Suprapubic skin (tissue), 4 donors: ENCODE data around the gene CSTF3. TPM values are rescaled to one million over a fixed set of nuclear protein-coding genes. Genes with fewer than 3 reads are reported as not detected.

Experiments used
- DNase-seq, 2 donors: peaks; one replicate each; pipeline ENCODE4 v3.0.0-alpha.2; 2019; ENCODE audit warnings: low spot score in 2 of 2
- H3K27ac ChIP-seq: fragments of 200-600 bp; sonication (generic); one replicate; pipeline ENCODE4 v1.5.1; 2019
- H3K27me3 ChIP-seq: fragments of 200-600 bp; sonication (generic); one replicate; pipeline ENCODE4 v1.5.1; 2019
- H3K36me3 ChIP-seq: fragments of 200-600 bp; sonication (generic); one replicate; pipeline ENCODE4 v1.5.1; 2019
- H3K4me1 ChIP-seq: fragments of 200-600 bp; sonication (generic); one replicate; pipeline ENCODE4 v1.5.1; 2019
- H3K4me3 ChIP-seq: fragments of 200-600 bp; sonication (generic); one replicate; pipeline ENCODE4 v1.5.1; 2019; ENCODE audit warnings: mild to moderate bottlenecking
- H3K9me3 ChIP-seq: fragments of 200-600 bp; sonication (generic); one replicate; pipeline ENCODE4 v1.5.1; 2019
- EP300 ChIP-seq: sonication (generic); formaldehyde crosslinking; IDR thresholded peaks from one replicate; pipeline ENCODE4 v1.6.1; 2017; ENCODE audit warnings: antibody characterized with exemption
- POLR2A ChIP-seq, 2 donors: fragments of 450-650 bp; IDR thresholded peaks; one replicate each; pipeline ENCODE4 v1.6.1; 2017; ENCODE audit warnings: antibody characterized with exemption in 2 of 2, mild to moderate bottlenecking in 2 of 2, moderate library complexity in 2 of 2
- POLR2AphosphoS5 ChIP-seq, 3 donors: sonication (generic); formaldehyde crosslinking; IDR thresholded peaks; one replicate each; pipeline ENCODE4 v1.6.1; 2017; ENCODE audit warnings: antibody characterized with exemption in 3 of 3
- WGBS: methylation state at CpG from one replicate; pipeline ENCODE4 v1.1.5; 2018; 5-methylcytosine and 5-hydroxymethylcytosine counted together
- total RNA-seq, 4 donors: library from RNA; depleted of rRNA; stranded (reverse); fragments of >200 nt; gene quantifications; one replicate each; pipeline ENCODE4 v1.1.0, GENCODE V29; 2016
- TF ChIP-seq, protein P1 (sequence below), 2 donors: fragments of 200-600 bp in 1 of 2; fragments of 450-650 bp in 1 of 2; sonication (generic) in 1 of 2; IDR thresholded peaks; one replicate each; pipeline ENCODE4 v1.5.1; 2016 to 2019; ENCODE audit warnings: antibody characterized with exemption in 2 of 2, mild to moderate bottlenecking in 1 of 2, moderate library complexity in 1 of 2

The CSTF3 gene
- total RNA-seq, 4 donors from 2014 or later = 10.8 to 23.3 (median 12.4) TPM

- DNase-seq = no peak
- Histone ChIP-seq H3K27me3 (no peaks in the 10 kb centered on the region), H3K4me3 (no peak overlapping the region), H3K27ac (no peak overlapping the region), H3K4me1 (no peaks in the 10 kb centered on the region), H3K9me3 (no peaks in the 10 kb centered on the region), H3K36me3 (no peaks in the 10 kb centered on the region)
- TF ChIP-seq POLR2AphosphoS5 (IDR thresholded peaks at IDR 0.05) (no peak), POLR2A (IDR thresholded peaks at IDR 0.05) (no peak), EP300 (no peak)
- TF ChIP-seq, protein P1, sequence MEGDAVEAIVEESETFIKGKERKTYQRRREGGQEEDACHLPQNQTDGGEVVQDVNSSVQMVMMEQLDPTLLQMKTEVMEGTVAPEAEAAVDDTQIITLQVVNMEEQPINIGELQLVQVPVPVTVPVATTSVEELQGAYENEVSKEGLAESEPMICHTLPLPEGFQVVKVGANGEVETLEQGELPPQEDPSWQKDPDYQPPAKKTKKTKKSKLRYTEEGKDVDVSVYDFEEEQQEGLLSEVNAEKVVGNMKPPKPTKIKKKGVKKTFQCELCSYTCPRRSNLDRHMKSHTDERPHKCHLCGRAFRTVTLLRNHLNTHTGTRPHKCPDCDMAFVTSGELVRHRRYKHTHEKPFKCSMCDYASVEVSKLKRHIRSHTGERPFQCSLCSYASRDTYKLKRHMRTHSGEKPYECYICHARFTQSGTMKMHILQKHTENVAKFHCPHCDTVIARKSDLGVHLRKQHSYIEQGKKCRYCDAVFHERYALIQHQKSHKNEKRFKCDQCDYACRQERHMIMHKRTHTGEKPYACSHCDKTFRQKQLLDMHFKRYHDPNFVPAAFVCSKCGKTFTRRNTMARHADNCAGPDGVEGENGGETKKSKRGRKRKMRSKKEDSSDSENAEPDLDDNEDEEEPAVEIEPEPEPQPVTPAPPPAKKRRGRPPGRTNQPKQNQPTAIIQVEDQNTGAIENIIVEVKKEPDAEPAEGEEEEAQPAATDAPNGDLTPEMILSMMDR (IDR thresholded peaks at IDR 0.05) = no peak
- WGBS = 83% methylated on average over 2 of the region's 2 CpGs
Measured at GRCh38 chr11:33172996-33173395, 11.7 kb upstream of the CSTF3 start.

DNA sequence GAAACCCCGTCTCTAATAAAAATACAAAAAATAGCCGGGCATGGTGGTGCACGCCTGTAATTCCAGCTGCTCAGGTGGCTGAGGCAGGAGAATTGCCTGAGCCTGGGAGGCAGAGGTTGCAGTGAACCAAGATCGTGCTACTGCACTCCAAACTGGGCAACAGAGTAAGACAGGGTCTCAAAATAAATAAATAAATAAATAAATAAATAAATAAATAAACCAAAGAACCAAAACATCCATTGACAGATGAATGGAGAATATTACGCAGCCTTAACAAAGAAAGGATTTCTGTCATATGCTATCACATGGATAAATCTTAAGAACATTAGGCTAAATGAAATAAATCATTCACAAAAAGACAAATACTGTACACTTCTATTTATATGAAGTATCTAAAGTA lies 11.1 kb upstream of the CSTF3 start:
- Histone ChIP-seq H3K4me3 (no peak overlapping the region), H3K9me3 (no peaks in the 10 kb centered on the region), H3K27me3 (no peaks in the 10 kb centered on the region), H3K27ac (no peak overlapping the region), H3K36me3 (no peaks in the 10 kb centered on the region), H3K4me1 (no peaks in the 10 kb centered on the region)
- TF ChIP-seq, protein P1 (IDR thresholded peaks at IDR 0.05) = no peak
- TF ChIP-seq POLR2A (IDR thresholded peaks at IDR 0.05) (no peak), POLR2AphosphoS5 (IDR thresholded peaks at IDR 0.05) (no peak), EP300 (no peak)
- DNase-seq = no peak
- WGBS = 93% methylated on average over 5 of the region's 5 CpGs

DNA sequence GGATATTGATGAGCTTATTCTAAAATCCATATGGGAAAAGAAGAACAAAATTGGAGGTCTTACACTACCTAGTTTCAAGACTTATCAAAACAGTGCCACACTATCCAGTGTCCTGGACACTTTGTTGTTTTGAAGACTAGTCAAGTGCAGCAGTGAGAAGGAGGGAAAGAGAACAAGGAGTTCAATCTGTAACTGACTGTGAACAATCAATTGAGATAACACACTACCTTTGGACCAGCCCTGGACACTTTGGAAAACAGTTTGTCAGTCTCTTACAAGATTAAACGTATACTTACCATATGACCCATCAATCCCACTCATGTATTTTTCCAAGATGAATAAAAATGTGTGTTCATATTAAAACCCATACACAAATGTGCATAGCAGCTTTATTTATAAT lies 10.0 kb upstream of the CSTF3 start:
- no peaks in the 10 kb centered on the region for H3K27me3 ChIP-seq
- H3K9me3 ChIP-seq = no peaks in the 10 kb centered on the region
- H3K4me3 ChIP-seq = no peak overlapping the region
- DNase-seq = no peak
- H3K27ac ChIP-seq = no peak overlapping the region
- H3K4me1 ChIP-seq = no peaks in the 10 kb centered on the region
- TF ChIP-seq POLR2AphosphoS5 (IDR thresholded peaks at IDR 0.05) = no peak
- TF ChIP-seq, protein P1 (IDR thresholded peaks at IDR 0.05) = no peak
- TF ChIP-seq POLR2A (IDR thresholded peaks at IDR 0.05) = no peak
- no peak for TF ChIP-seq EP300
- 93% methylated on average over 1 of the region's 1 CpG for WGBS
- no peaks in the 10 kb centered on the region for H3K36me3 ChIP-seq

- H3K4me3 ChIP-seq = no peak overlapping the region
- H3K4me1 ChIP-seq = no peaks in the 10 kb centered on the region
- no peaks in the 10 kb centered on the region for H3K9me3 ChIP-seq
- H3K27me3 ChIP-seq = no peaks in the 10 kb centered on the region
- whole genome bisulfite sequencing = 58% methylated on average over 4 of the region's 4 CpGs
- no peak overlapping the region for H3K27ac ChIP-seq
- DNase-seq = no peak
- no peaks in the 10 kb centered on the region for H3K36me3 ChIP-seq
- no peak for TF ChIP-seq EP300
- no peak for TF ChIP-seq POLR2A (IDR thresholded peaks at IDR 0.05)
- TF ChIP-seq POLR2AphosphoS5 (IDR thresholded peaks at IDR 0.05) = no peak
- TF ChIP-seq, protein P1 (IDR thresholded peaks at IDR 0.05) = no peak
Measured at GRCh38 chr11:33168709-33169200, 7.5 kb upstream of the CSTF3 start.

- Histone ChIP-seq H3K27ac (no peak overlapping the region), H3K4me3 (no peak overlapping the region), H3K36me3 (no peaks in the 10 kb centered on the region), H3K9me3 (no peaks in the 10 kb centered on the region), H3K27me3 (no peaks in the 10 kb centered on the region), H3K4me1 (peaks cover 31% of the 10 kb centered on the region)
- no peak for DNase-seq
- whole genome bisulfite sequencing = 96% methylated on average over 8 of the region's 8 CpGs
- TF ChIP-seq POLR2AphosphoS5 (IDR thresholded peaks at IDR 0.05) (no peak), POLR2A (IDR thresholded peaks at IDR 0.05) (no peak)
Measured at GRCh38 chr11:33162831-33163230, 1.6 kb upstream of the CSTF3 start.

GRCh38 chr11:33160587-33160986 lies 693 bp downstream of the CSTF3 start:
- Histone ChIP-seq H3K27ac (peak overlapping the region; percentile 89), H3K36me3 (no peaks in the 10 kb centered on the region), H3K4me1 (peaks cover 31% of the 10 kb centered on the region), H3K4me3 (peak overlapping the region; percentile 87), H3K9me3 (no peaks in the 10 kb centered on the region), H3K27me3 (no peaks in the 10 kb centered on the region)
- DNase-seq = no peak
- 0% methylated on average over 7 of the region's 7 CpGs for WGBS
- TF ChIP-seq POLR2A (IDR thresholded peaks at IDR 0.05) = no peak
- TF ChIP-seq POLR2AphosphoS5 (IDR thresholded peaks at IDR 0.05) = no peak
- TF ChIP-seq, protein P1 (IDR thresholded peaks at IDR 0.05) = no peak
- no peak for TF ChIP-seq EP300
